ENCODE results near the gene TMEM250. TPM values are rescaled to one million over a fixed set of nuclear protein-coding genes. Genes with fewer than 3 reads are reported as not detected.

The TMEM250 gene
- polyA plus RNA-seq, 2 donors = 13.6 to 25.7 TPM

DNA sequence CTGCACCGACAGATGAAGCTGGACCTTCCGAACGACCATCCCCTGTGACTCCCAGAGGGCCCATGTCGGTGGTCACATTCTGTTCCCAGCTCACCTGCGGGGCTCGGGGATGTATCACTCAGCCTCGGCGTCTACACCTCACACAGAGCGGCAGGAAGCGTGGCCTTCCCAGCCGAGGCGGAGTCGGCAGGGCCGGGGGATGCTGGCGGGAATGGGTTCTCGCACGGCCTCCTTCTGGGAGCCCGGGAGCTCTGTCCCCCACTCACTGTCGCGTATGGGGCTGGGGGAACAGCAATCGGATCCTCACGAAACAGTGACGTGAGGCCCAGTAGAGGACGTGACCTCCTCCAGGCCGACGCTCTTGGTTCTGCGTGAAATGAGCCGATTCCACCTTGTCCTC is 44.0 kb downstream of the TMEM250 start:
- Histone ChIP-seq H3K27me3 (ENCODE audit: control insufficient read depth in 1 of 2, insufficient read depth in 2 of 2, low read length in 2 of 2) (no peaks in the 10 kb centered on the region), H3K27ac (ENCODE audit: low read depth in 2 of 2, low read length in 1 of 2) (no peak overlapping the region), H3K4me1 (ENCODE audit: control insufficient read depth in 2 of 2, insufficient read depth in 2 of 2, low read length in 1 of 2) (peaks cover 5 to 7% of the 10 kb centered on the region in 2 donors), H3K36me3 (ENCODE audit: control insufficient read depth in 2 of 2, insufficient read depth in 2 of 2, low read length in 1 of 2) (no peaks in the 10 kb centered on the region), H3K4me3 (ENCODE audit: low read depth in 1 of 2, low read length in 2 of 2) (no peak overlapping the region), H3K9me3 (ENCODE audit: control insufficient read depth in 2 of 2, insufficient read depth in 1 of 2, low read depth in 1 of 2, low read length in 1 of 2) (no peaks in the 10 kb centered on the region)
- WGBS, 2 donors = 90 to 92% methylated on average over 28 of the region's 28 CpGs

Other genes starting within 250 kb of the TMEM250 start
- 10 to 100 TPM; 14.0 to 18.4 TPM for gene CAMSAP1, start 211.3 kb downstream of the TMEM250 start, polyA plus RNA-seq
- 10 to 100 TPM; 40.7 to 43.4 TPM for gene UBAC1, start 157.5 kb downstream of the TMEM250 start, polyA plus RNA-seq
- gene NACC2, start 23.6 kb downstream of the TMEM250 start, polyA plus RNA-seq = 1 to 10 TPM; 3.2 to 4.5 TPM
- not detected for gene LHX3, start 86.3 kb upstream of the TMEM250 start, polyA plus RNA-seq
- gene QSOX2, start 126.9 kb upstream of the TMEM250 start, polyA plus RNA-seq = 1 to 10 TPM; 2.6 to 3.6 TPM
- not detected for gene CCDC187, start 185.2 kb upstream of the TMEM250 start, polyA plus RNA-seq
- 1 to 10 TPM; 1.7 to 4.5 TPM for gene GPSM1, start 208.7 kb upstream of the TMEM250 start, polyA plus RNA-seq
- 10 to 100 TPM in 1 of 2 donors, 1 to 10 TPM in 1; 7.1 to 10.1 TPM for gene DNLZ, start 244.9 kb upstream of the TMEM250 start, polyA plus RNA-seq